Thoracic aorta (tissue), 2 donors: ENCODE measurements around the gene RBP5. TPM values are rescaled to one million over a fixed set of nuclear protein-coding genes. Genes with fewer than 3 reads are reported as not detected.

ENCODE experiments used
- ATAC-seq: fragments of 150-250 bp; one replicate; pipeline ENCODE4 v1.8.0; 2017; ENCODE audit warnings: low read depth; ENCODE audit not compliant: insufficient number of reproducible peaks, low FRiP score
- DNase-seq: peaks from one replicate; pipeline ENCODE4 v3.0.0-alpha.2; 2020; ENCODE audit warnings: low spot score
- H3K27ac ChIP-seq, 2 donors: fragments of 200-600 bp; sonication (generic); 1 replicate in 1 of 2; 2 replicates in 1 of 2; pipeline ENCODE4 v1.5.1; 2016; ENCODE audit warnings: mild to moderate bottlenecking in 2 of 2, moderate library complexity in 2 of 2
- H3K27me3 ChIP-seq: fragments of 200-600 bp; sonication (generic); replicated peaks from 2 replicates; pipeline ENCODE4 v1.6.0; 2016; ENCODE audit warnings: mild to moderate bottlenecking; ENCODE audit not compliant: insufficient read depth
- H3K36me3 ChIP-seq: fragments of 200-600 bp; sonication (generic); one replicate; pipeline ENCODE4 v1.5.1; 2016
- H3K4me1 ChIP-seq, 2 donors: fragments of 200-600 bp; sonication (generic); 1 replicate in 1 of 2; 2 replicates in 1 of 2; pipeline versions ENCODE4 v1.5.1 to v1.6.0; 2016; ENCODE audit warnings: low read depth in 2 of 2, mild to moderate bottlenecking in 1 of 2; ENCODE audit not compliant: control insufficient read depth in 1 of 2
- H3K4me3 ChIP-seq: fragments of 200-600 bp; sonication (generic); 2 replicates; pipeline ENCODE4 v1.5.1; 2016; ENCODE audit warnings: mild to moderate bottlenecking
- H3K9me3 ChIP-seq: fragments of 200-600 bp; sonication (generic); 2 replicates; pipeline ENCODE4 v1.5.1; 2016
- total RNA-seq, 2 donors: library from RNA; depleted of rRNA; stranded (reverse); fragments of >200 nt; gene quantifications; one replicate each; pipeline versions ENCODE4 v1.1.0 to v1.2.3, GENCODE V29; 2016
- TF ChIP-seq, protein P1 (sequence below): fragments of 200-600 bp; sonication (generic); IDR thresholded peaks from one replicate; pipeline ENCODE4 v1.5.1; 2019; ENCODE audit warnings: antibody characterized with exemption

Gene RBP5
- total RNA-seq, 2 donors from 2014 or later: 0.71 TPM; not detected in 1

- Histone ChIP-seq H3K9me3 (no peaks in the 10 kb centered on the region), H3K4me1 (peaks cover 12 to 14% of the 10 kb centered on the region in 2 donors), H3K27me3 (no peaks in the 10 kb centered on the region), H3K36me3 (peaks cover 8% of the 10 kb centered on the region), H3K4me3 (peak overlapping the region; percentile 95), H3K27ac (peak overlapping the region; percentile 20 to 76)
- no peak for ATAC-seq
- no peak for DNase-seq
- TF ChIP-seq, protein P1, sequence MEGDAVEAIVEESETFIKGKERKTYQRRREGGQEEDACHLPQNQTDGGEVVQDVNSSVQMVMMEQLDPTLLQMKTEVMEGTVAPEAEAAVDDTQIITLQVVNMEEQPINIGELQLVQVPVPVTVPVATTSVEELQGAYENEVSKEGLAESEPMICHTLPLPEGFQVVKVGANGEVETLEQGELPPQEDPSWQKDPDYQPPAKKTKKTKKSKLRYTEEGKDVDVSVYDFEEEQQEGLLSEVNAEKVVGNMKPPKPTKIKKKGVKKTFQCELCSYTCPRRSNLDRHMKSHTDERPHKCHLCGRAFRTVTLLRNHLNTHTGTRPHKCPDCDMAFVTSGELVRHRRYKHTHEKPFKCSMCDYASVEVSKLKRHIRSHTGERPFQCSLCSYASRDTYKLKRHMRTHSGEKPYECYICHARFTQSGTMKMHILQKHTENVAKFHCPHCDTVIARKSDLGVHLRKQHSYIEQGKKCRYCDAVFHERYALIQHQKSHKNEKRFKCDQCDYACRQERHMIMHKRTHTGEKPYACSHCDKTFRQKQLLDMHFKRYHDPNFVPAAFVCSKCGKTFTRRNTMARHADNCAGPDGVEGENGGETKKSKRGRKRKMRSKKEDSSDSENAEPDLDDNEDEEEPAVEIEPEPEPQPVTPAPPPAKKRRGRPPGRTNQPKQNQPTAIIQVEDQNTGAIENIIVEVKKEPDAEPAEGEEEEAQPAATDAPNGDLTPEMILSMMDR: no peak
These were observed 2.2 kb upstream of the RBP5 start for GRCh38 chr12:7130701-7131501.

- ATAC-seq (peak; percentile 68), DNase-seq (peak; percentile 52)
- TF ChIP-seq, protein P1: no peak
- Histone ChIP-seq H3K9me3 (no peaks in the 10 kb centered on the region), H3K36me3 (no peaks in the 10 kb centered on the region), H3K4me3 (peak within 1 kb of the TSS; percentile 95), H3K27ac (peak within 1 kb of the TSS; percentile 20 to 76), H3K27me3 (no peaks in the 10 kb centered on the region), H3K4me1 (peaks cover 12 to 14% of the 10 kb centered on the region in 2 donors)
These were observed 1.4 kb upstream of the RBP5 start, which contains the start of gene CLSTN3 for GRCh38 chr12:7129872-7130691. Gene CLSTN3 (plus strand): TSS chr12:7130371. CDS start chr12:7130649, 278 bp downstream.

DNA sequence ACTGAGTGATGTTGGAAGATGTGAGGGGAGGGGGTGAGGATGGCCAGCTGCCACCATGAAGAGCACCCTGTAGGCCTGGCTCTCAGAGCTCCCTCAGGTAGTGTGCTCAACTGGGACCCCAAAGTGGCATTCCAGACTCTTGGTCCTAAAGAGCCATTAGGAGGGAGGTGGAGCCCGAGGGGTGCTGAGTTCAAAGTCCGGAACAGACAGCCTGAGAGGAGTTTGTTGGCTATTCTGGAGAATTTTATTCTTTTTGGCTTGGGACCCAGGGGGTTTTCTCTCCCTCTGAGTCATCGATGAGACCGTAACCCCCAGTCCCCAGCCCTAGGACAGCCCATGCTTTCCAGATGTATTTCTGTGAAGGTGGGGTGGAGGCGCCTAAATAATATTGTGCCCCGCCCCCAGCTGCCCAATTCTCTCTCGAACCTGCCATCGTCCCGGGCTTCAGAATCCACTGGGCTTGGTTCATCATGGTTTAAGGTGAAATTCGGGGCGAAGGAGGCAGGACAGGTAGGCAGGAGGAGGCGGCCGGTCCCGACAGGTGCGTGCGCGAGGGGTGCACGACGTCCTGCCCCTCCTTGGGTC lies 690 bp upstream of the RBP5 start:
- Histone ChIP-seq H3K9me3 (no peaks in the 10 kb centered on the region), H3K27me3 (no peaks in the 10 kb centered on the region), H3K4me1 (peaks cover 12 to 14% of the 10 kb centered on the region in 2 donors), H3K27ac (peak overlapping the region; percentile 20 to 76), H3K4me3 (peak overlapping the region; percentile 95), H3K36me3 (no peaks in the 10 kb centered on the region)
- TF ChIP-seq, protein P1: no peak
- ATAC-seq (no peak), DNase-seq (no peak)

GRCh38 chr12:7127916-7128626 lies 618 bp downstream of the RBP5 start:
- DNase-seq (no peak), ATAC-seq (no peak)
- Histone ChIP-seq H3K4me3 (peak overlapping the region; percentile 18), H3K27me3 (no peaks in the 10 kb centered on the region), H3K27ac (no peak overlapping the region), H3K4me1 (peaks cover 12 to 14% of the 10 kb centered on the region in 2 donors), H3K36me3 (no peaks in the 10 kb centered on the region), H3K9me3 (no peaks in the 10 kb centered on the region)
- TF ChIP-seq, protein P1: no peak
